K562 (cell line): ENCODE measurements around the gene CD46. TPM values are rescaled to one million over a fixed set of nuclear protein-coding genes. Genes with fewer than 3 reads are reported as not detected.
A peak's percentile ranks its signal among the peaks of the same experiment; 100 is the strongest.

Source experiments
- ATAC-seq: fragments of 200-7000 bp; cut with Tn5 transposase; 3 replicates; pipeline ENCODE4 v1.9.1; 2020; ENCODE audit warnings: moderate library complexity
- BruUV-seq: library from RNA; stranded (reverse); fragments of 400-500 nt; replicated peaks from 2 replicates; lab custom pipeline; 2021; lab: Mats Ljungman, UMichigan
- CTCF ChIA-PET: fragments of 300-600 bp; formaldehyde crosslinking; extraction: SDS; loops from one replicate; lab custom pipeline; 2021; ENCODE audit warnings: low intra/inter-chr PET ratio; lab: Yijun Ruan, JAX
- POLR2A ChIA-PET: fragments of 300-600, 350-650 bp; sonication (Branson Sonifier 250); formaldehyde crosslinking; extraction: SDS; loops from one replicate; lab custom pipeline; 2021; ENCODE audit warnings: antibody characterized with exemption, inconsistent platforms; lab: Yijun Ruan, JAX
- DNase-seq, 4 experiments: peaks; one replicate each; pipeline versions ENCODE4 v3.0.0 to v3.0.0-alpha.2; 2011 to 2018; ENCODE audit warnings: low spot score in 3 of 4, mixed read lengths in 3 of 4; ENCODE audit errors: extremely low read depth in 1 of 4
- FAIRE-seq: peaks from 2 replicates; lab custom pipeline; 2011; peaks lifted over from hg19 to GRCh38; lab: Jason Lieb, UNC
- H2AFZ ChIP-seq: 2 replicates; pipeline ENCODE4 v1.6.0; 2011; ENCODE audit warnings: low read depth, low read length, control low read depth, inconsistent platforms
- H3K27ac ChIP-seq: fragments of 200-600 bp; 3 replicates; pipeline ENCODE4 v1.8.0; 2011; ENCODE audit warnings: low read depth, mild to moderate bottlenecking, control low read depth, inconsistent platforms, low read length, moderate library complexity, mixed read lengths; ENCODE audit errors: extremely low read depth
- H3K27me3 ChIP-seq, 2 experiments: fragments of 300-600 bp in 1 of 2; 2 replicates in 1 of 2; 3 replicates in 1 of 2; pipeline versions ENCODE4 v1.6.0 to v1.8.0; 2011; ENCODE audit warnings: inconsistent platforms in 2 of 2, low read length in 2 of 2, mild to moderate bottlenecking in 1 of 2, mixed read lengths in 1 of 2, moderate library complexity in 1 of 2; ENCODE audit not compliant: control insufficient read depth in 2 of 2, insufficient read depth in 2 of 2
- H3K36me3 ChIP-seq: fragments of 300-600 bp; 3 replicates; pipeline ENCODE4 v1.8.0; 2011; ENCODE audit warnings: mild to moderate bottlenecking, low read length, inconsistent platforms; ENCODE audit not compliant: control insufficient read depth, insufficient read depth
- H3K4me1 ChIP-seq, 2 experiments: fragments of 200-600 bp in 1 of 2; replicated peaks in 1 of 2; 2 replicates in 1 of 2; 3 replicates in 1 of 2; pipeline versions ENCODE4 v1.5.1 to v1.8.0; 2011; ENCODE audit warnings: inconsistent platforms in 2 of 2, low read length in 2 of 2, mild to moderate bottlenecking in 1 of 2, mixed read lengths in 1 of 2, moderate library complexity in 1 of 2; ENCODE audit not compliant: control insufficient read depth in 2 of 2, insufficient read depth in 2 of 2
- H3K4me2 ChIP-seq: 2 replicates; pipeline ENCODE4 v1.6.1; 2011; ENCODE audit warnings: low read length, control low read depth, inconsistent platforms, mixed read lengths; ENCODE audit not compliant: insufficient read depth
- H3K4me3 ChIP-seq: fragments of 200-600 bp; sonication (generic), shearing (Covaris generic); 2 replicates; pipeline ENCODE4 v1.5.1; 2016; ENCODE audit warnings: control low read depth, inconsistent platforms
- H3K79me2 ChIP-seq: fragments of 200-600 bp; 3 replicates; pipeline ENCODE4 v1.8.0; 2011; ENCODE audit warnings: low read length, inconsistent platforms; ENCODE audit not compliant: control insufficient read depth, insufficient read depth
- H3K9ac ChIP-seq, 2 experiments: 2 replicates each; pipeline versions ENCODE4 v1.6.0 to v1.6.1; 2011; ENCODE audit warnings: low read depth in 2 of 2, low read length in 2 of 2, control low read depth in 1 of 2, inconsistent platforms in 1 of 2, mild to moderate bottlenecking in 1 of 2, mixed read lengths in 1 of 2; ENCODE audit not compliant: insufficient read depth in 1 of 2
- H3K9me1 ChIP-seq: one replicate; pipeline ENCODE4 v1.6.0; 2011; ENCODE audit warnings: inconsistent platforms, mild to moderate bottlenecking, low read length, moderate library complexity; ENCODE audit not compliant: control insufficient read depth, insufficient read depth
- H3K9me3 ChIP-seq: replicated peaks from 2 replicates; pipeline ENCODE4 v1.5.1; 2011; ENCODE audit warnings: low read depth, low read length, inconsistent platforms; ENCODE audit not compliant: control insufficient read depth, insufficient read depth
- H4K20me1 ChIP-seq: replicated peaks from 2 replicates; pipeline ENCODE4 v1.6.1; 2011; ENCODE audit warnings: low read length, inconsistent platforms, mixed read lengths; ENCODE audit not compliant: control insufficient read depth, insufficient read depth
- DACH1 ChIP-seq: fragments of 450-650 bp; IDR thresholded peaks from 2 replicates; pipeline ENCODE4 v1.6.1; 2018; ENCODE audit not compliant: partially characterized antibody
- GMEB1 ChIP-seq: fragments of 250-450 bp; sonication (Bioruptor Pico); IDR thresholded peaks from 2 replicates; pipeline ENCODE4 v1.4.0; 2020; ENCODE audit warnings: mild to moderate bottlenecking
- HDAC6 ChIP-seq: IDR thresholded peaks from 2 replicates; pipeline ENCODE4 v1.6.1; 2012; ENCODE audit warnings: low read depth, mild to moderate bottlenecking, control low read depth, inconsistent platforms, low read length, moderate library complexity
- NFIX ChIP-seq: fragments of 250-450 bp; sonication (Bioruptor Pico); IDR thresholded peaks from 2 replicates; pipeline ENCODE4 v1.4.0; 2020; ENCODE audit warnings: low read depth, mild to moderate bottlenecking, moderate library complexity
- PTRF ChIP-seq: fragments of 450-650 bp; IDR thresholded peaks from 2 replicates; pipeline ENCODE4 v1.6.1; 2016; ENCODE audit warnings: mild to moderate bottlenecking, missing genetic modification characterization, missing compliant biosample characterization
- RBFOX2 ChIP-seq: fragments of 200-400 bp; formaldehyde crosslinking; IDR thresholded peaks from 2 replicates; pipeline ENCODE4 v1.6.1; 2017; ENCODE audit warnings: low read depth, mild to moderate bottlenecking, low read length, moderate library complexity
- RCOR1 ChIP-seq, 2 experiments: IDR thresholded peaks; 2 replicates each; pipeline ENCODE4 v1.6.1; 2012; ENCODE audit warnings: low read depth in 2 of 2, low read length in 2 of 2, borderline replicate concordance in 1 of 2, improper control_type of control experiment in 1 of 2
- SREBF2 ChIP-seq: sonication (generic); formaldehyde crosslinking; IDR thresholded peaks from 2 replicates; pipeline ENCODE4 v1.4.0; 2020; ENCODE audit warnings: mild to moderate bottlenecking, missing genetic modification reagents
- STAT5B ChIP-seq: fragments of 250-450 bp; sonication (Bioruptor Pico); IDR thresholded peaks from 2 replicates; pipeline ENCODE4 v1.8.0; 2021; ENCODE audit warnings: mild to moderate bottlenecking, inconsistent platforms
- ZFP36 ChIP-seq: fragments of 150-350 bp; IDR thresholded peaks from 2 replicates; pipeline ENCODE4 v1.6.1; 2018; ENCODE audit warnings: low read length, low read depth; ENCODE audit not compliant: partially characterized antibody
- ZFPM2 ChIP-seq: fragments of 250-450 bp; sonication (Bioruptor Pico); IDR thresholded peaks from 2 replicates; pipeline ENCODE4 v1.5.1; 2022; ENCODE audit warnings: mild to moderate bottlenecking
- ZMIZ1 ChIP-seq, 2 experiments: fragments of 150-350 bp in 1 of 2; IDR thresholded peaks; 2 replicates each; pipeline ENCODE4 v1.6.1; 2012 to 2016; ENCODE audit warnings: low read depth in 2 of 2, low read length in 2 of 2, mild to moderate bottlenecking in 1 of 2, moderate library complexity in 1 of 2
- ZNF174 ChIP-seq: fragments of 250-450 bp; sonication (Bioruptor Pico); IDR thresholded peaks from 2 replicates; pipeline ENCODE4 v1.4.0; 2020; ENCODE audit warnings: mild to moderate bottlenecking
- ZNF449 ChIP-seq: fragments of 250-450 bp; sonication (Bioruptor Pico); IDR thresholded peaks from 2 replicates; pipeline ENCODE4 v1.8.0; 2022; ENCODE audit warnings: moderate library complexity, mild to moderate bottlenecking, inconsistent platforms
- WGBS: fragments of 100-300 bp; shearing (Covaris generic); methylation state at CpG from one replicate; pipeline ENCODE4 v1.1.6; 2016; ENCODE audit warnings: low coverage, mixed read lengths; ENCODE audit not compliant: insufficient coverage; ENCODE audit errors: missing lambda C conversion rate; 5-methylcytosine and 5-hydroxymethylcytosine counted together
- in situ Hi-C: fragments of 300-500 bp; cut with MboI; formaldehyde crosslinking; loops from 4 replicates; pipeline ENCODE4 v1.15.0; 2018; ENCODE audit warnings: inconsistent platforms, mixed read lengths
- intact Hi-C: fragments of 100-400 bp; cut with micrococcal nuclease; formaldehyde crosslinking; loops from 2 replicates; pipeline ENCODE4 v1.14.2; 2022
- polyA plus RNA-seq, 8 experiments: library from polyadenylated mRNA; depleted of rRNA in 4 of 8; stranded (reverse) in 5 of 8; unstranded in 3 of 8; fragments of >200 nt; fragmentation: Nextera tagmentation in 2 of 8; fragmentation: Illumina TruSeq in 1 of 8; extraction: Ambion mirVana in 2 of 8; extraction: Trizol in 1 of 8; gene quantifications; 2 replicates each; pipeline versions ENCODE4 v1.2.1 to v1.2.3, GENCODE V29; 2011 to 2014; ENCODE audit warnings: inconsistent platforms in 1 of 8, missing spikeins in 1 of 8
- total RNA-seq, 7 experiments: library from RNA; depleted of rRNA in 6 of 7; stranded (reverse); fragments of >200 nt in 6 of 7; fragmentation: Illumina TruSeq in 2 of 7; extraction: Trizol in 2 of 7; gene quantifications; 2 replicates each; pipeline versions ENCODE4 v1.2.1 to v1.2.3, GENCODE V29; 2011 to 2021; ENCODE audit warnings: low replicate concordance in 1 of 7

The CD46 gene
- total and polyA plus RNA-seq, 9 of the 15 experiments (the other 6 are each of a cell fraction or from before 2014, with no cell fraction given) = 87.9 to 374 (median 156) TPM

- peak overlapping the region; percentile 80 for H3K27ac ChIP-seq
- POLR2A ChIA-PET = interaction anchor here (0.6 to 1.3 kb wide), 3 partner anchors 9 to 99 kb away, joined by 3 to 5 read pairs (median 3); no protein-coding TSS in a partner anchor
- FAIRE-seq = peak; percentile 74
- TF ChIP-seq GMEB1 (CRISPR knock-in tag) = no peak
- TF ChIP-seq SREBF2 = 0 out of 2 replicates have a peak, but pooled peaks have one; percentile 86
- no peak for TF ChIP-seq STAT5B
- TF ChIP-seq HDAC6 = no peak
- no peak for TF ChIP-seq ZNF449
- TF ChIP-seq PTRF (tag) = no peak
- 0 out of 2 replicates have a peak, but pooled peaks have one; percentile 23 for TF ChIP-seq NFIX (CRISPR knock-in tag)
- no peak for TF ChIP-seq ZFPM2
- no peak for TF ChIP-seq DACH1
- TF ChIP-seq ZNF174 (CRISPR knock-in tag) = no peak
- 0 out of 4 replicates have a peak, but pooled peaks of 1 of the 2 experiments have one; percentile 25 for TF ChIP-seq ZMIZ1 (IDR thresholded peaks at IDR 0.05; ENCODE audit: low read depth in 2 of 2, low read length in 2 of 2)
- peak; percentile 42 to 75; a peak in 2 of 4 replicates for TF ChIP-seq RCOR1 (IDR thresholded peaks at IDR 0.05; ENCODE audit: borderline replicate concordance in 1 of 2, low read depth in 2 of 2, low read length in 2 of 2)
- no peak for TF ChIP-seq RBFOX2
- TF ChIP-seq ZFP36 = no peak
Measured at GRCh38 chr1:207745839-207746767, 5.8 kb upstream of the CD46 start.

More at GRCh38 chr1:207745839-207746767, 5.8 kb upstream of the CD46 start:
- Histone ChIP-seq H3K4me2 (peak overlapping the region; percentile 14), H3K36me3 (no peaks in the 10 kb centered on the region), H3K4me3 (no peak overlapping the region), H3K9ac (peak overlapping the region in 1 of 2 experiments; percentile 83; a peak in 2 of 4 replicates), H3K9me3 (no peaks in the 10 kb centered on the region), H3K27me3 (no peaks in the 10 kb centered on the region), H4K20me1 (no peaks in the 10 kb centered on the region), H3K4me1 (peaks cover 16 to 58% of the 10 kb centered on the region in 2 experiments), H3K9me1 (no peaks in the 10 kb centered on the region), H2AFZ (peak overlapping the region; percentile 81), H3K79me2 (peaks cover 33% of the 10 kb centered on the region)
- in situ Hi-C loops = no loop called here
- ATAC-seq (peak; percentile 17), DNase-seq (peak; percentile 76 to 94 (median 78))
- no TSS peak for BruUV-seq
- intact Hi-C loops = loop anchor here (5.0 kb wide), 1 partner anchor 724 kb away; no protein-coding TSS in a partner anchor
- CTCF ChIA-PET = no interaction called here
- 17% methylated on average over 6 of the region's 6 CpGs for WGBS
